HG03064 (cell line): Measurements from ENCODE around the gene N4BP2L1.

Experiments used
- ATAC-seq: cut with Tn5 transposase; IDR thresholded peaks from one replicate; pipeline ENCODE4 v1.9.1; 2021; ENCODE audit warnings: low read depth; ENCODE audit not compliant: unreplicated experiment

N4BP2L1 gene

GRCh38 chr13:32438871-32439270 is 10.9 kb upstream of the N4BP2L1 start:
- no peak for ATAC-seq

GRCh38 chr13:32432856-32433255 is 4.9 kb upstream of the N4BP2L1 start:
- ATAC-seq, result no peak

GRCh38 chr13:32431361-32431760 is 3.4 kb upstream of the N4BP2L1 start:
- no peak for ATAC-seq

- no peak for ATAC-seq
Measured at GRCh38 chr13:32430018-32430747, 2.3 kb upstream of the N4BP2L1 start.

DNA sequence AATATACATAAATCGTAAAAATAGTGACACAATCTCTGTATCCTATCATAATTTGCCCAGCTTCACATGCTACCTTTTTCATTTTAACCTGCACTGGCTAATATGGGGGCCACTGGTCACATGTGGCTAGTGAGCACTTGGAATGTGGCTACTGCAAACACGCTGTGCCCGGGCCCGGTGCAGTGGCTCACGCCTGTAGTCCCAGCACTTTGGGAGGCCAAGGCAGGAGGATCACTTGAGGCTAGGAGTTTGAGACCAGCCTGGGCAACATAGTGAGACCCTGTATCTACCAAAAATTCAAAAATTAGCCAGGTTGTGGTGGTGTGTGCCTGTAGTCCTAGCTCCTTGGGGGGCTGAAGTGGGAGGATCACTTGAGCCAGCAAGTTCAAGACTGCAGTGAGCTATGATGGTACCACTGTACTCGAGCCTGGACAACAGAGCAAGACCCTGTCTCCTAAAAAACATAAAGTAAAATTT is 1.5 kb upstream of the N4BP2L1 start:
- no peak for ATAC-seq

DNA sequence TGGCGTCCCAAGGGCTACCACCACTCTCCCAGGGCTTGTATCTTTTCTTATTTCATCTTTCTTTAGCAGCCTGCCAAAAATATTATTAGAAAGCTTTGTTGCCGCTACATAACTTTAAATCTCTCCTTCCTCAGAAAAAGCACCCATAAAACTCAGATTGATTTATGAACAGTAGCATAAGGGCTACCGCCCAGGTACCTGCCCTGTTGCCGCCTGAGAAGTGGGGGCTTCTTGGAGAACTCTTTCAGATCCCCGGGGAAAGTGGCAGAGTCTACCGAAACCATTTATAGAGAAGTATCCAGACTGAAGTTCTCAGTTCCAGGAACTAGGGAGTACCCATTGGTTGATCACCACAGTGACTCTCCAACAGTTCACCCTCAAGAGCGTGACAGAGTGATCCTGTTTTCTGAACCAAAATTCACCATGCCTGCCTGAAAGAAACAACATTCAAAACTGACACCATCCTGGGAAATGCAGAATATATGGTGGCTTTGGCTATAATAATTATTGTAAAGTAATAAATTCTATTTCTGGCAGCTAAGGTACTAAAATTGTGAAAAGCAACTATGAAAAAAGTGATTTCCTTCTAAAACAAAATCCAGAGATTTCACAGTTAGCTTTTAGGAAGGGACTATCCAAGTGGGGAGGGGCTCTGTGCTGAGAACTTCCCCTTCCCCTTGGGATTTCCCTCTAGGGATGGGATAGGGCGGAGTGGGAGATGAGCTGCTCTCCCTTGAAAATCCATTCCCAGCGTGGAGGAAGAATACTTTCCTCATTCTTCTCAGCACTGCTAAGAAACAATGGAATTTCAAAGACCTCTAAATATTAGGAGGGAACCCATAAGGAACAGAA is 877 bp upstream of the N4BP2L1 start:
- ATAC-seq, result no peak

DNA sequence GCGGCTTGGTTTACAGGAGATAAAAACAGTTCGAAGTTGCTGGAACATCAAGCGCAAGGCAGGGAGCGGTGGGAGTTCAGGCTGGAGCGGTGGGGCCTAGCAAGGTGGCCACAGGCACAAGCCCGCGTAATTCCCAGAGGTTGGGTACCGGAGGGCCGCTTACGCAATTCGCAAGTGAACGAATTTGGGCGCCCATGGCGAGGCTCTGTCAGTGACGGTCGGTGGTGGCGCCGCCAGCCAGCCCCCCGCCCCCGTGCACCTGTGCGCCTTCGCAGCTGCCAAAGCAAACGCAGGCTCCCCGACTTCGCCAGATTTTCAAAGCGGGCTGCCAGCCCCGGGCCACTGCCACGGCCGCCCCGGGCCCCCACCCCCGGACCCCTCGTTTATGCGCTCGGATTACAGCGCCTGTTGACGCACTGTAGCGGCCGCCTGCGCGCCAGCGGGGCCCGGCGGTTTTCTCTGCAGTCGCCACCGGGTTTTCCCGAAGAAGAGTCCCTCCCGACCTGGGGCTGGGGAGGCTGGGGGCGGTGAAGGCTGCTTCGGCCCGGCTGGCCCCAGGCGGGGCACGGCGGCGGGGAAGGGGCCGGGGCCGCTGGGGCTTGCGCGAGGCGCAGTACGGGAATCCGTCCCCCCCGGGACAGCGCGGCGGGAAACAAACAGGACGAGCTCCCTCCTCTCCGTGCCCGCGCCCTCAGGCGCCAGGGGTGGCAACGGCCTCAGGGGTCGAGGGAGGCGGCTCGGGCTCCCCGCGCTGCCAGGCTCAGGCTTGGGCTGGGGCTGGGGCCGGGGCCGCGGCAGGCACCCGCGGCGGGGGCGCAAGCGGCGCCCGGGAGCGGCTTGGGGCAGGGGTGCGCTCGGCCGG is 709 bp downstream of the N4BP2L1 start:
- ATAC-seq, result peak; percentile 7

- peak; percentile 36 for ATAC-seq
Measured at GRCh38 chr13:32426191-32426989, 1.5 kb downstream of the N4BP2L1 start.

- ATAC-seq, result no peak
Measured at GRCh38 chr13:32425158-32425557, 2.8 kb downstream of the N4BP2L1 start.

DNA sequence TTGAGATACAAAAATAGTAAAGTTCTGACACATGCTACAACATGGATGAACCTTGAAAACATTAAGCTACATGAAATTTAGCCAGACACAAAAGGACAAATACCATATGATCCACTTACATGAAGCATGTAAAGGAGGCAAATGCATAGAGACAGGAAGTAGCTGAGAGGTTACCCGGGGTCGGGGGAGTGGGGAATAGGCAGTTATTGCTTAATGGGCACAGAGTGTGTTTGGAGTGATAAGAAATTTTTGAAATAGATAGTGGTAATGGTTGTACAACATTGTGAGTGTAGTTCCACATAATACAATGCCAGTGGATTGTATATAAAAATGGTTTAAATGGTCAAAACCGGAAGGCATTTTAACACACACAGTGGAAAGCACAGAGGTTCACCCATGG is 4.3 kb downstream of the N4BP2L1 start:
- no peak for ATAC-seq

DNA sequence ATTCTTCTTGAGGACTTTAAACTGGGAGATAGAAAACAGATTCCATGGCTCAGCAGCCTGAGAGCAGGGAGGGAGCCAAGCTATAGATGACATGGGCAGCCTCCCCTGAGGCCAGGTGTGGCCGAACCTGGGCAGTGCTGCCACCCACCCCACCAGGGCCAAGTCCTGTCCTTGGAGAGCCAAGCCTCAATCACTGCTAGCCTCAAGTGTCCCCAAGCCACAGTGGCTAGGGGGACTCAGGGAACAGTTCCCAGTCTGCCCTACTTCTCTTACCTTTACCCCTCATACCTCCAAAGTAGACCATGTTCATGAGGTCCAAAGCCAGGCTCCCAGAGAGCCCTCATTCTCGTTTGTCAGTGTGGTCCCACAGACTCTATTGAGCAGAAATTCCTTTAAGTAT is 8.1 kb downstream of the N4BP2L1 start:
- ATAC-seq, result no peak

- ATAC-seq, result no peak
Measured at GRCh38 chr13:32417995-32418394, 9.9 kb downstream of the N4BP2L1 start.

DNA sequence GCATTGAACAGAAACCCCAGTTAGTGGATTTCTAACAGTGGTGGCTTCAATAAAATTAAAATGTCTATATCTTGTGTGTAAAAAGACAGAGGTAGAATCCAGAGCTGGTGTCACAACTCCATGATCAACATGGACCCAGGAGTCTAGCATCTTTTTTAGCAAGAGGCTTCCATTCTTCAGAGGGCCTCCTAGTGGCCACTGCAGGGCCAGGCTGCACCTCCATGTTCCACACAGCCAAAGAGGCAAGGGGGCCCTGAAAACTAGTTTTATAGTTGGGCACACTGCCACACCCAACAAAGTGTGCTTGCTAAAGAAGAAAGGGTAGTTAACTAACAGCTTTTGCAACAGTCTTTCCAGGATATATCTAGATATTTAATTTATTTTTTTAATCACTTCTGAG is 12.9 kb downstream of the N4BP2L1 start:
- ATAC-seq, result no peak

DNA sequence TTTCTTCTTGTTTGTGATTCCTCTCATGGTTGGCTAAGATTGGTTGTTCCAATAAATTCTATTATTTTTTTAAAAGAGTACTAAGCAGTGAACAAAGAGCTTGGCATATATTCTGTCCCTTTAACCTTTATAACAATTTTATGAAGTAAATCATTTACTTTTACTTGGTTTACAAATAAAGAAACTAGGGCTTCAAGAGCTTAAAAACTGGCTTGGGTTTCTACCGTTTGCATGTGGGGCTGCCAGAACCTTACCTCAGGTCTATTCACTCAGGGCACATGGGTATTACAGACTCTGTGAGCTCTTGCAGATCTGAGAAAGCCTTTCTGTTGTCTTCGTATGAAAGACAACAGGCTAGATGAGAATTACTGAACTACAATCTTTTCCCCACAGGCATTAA is 13.3 kb downstream of the N4BP2L1 start:
- ATAC-seq, result no peak

GRCh38 chr13:32413284-32413683 is 14.6 kb downstream of the N4BP2L1 start:
- ATAC-seq, result no peak

DNA sequence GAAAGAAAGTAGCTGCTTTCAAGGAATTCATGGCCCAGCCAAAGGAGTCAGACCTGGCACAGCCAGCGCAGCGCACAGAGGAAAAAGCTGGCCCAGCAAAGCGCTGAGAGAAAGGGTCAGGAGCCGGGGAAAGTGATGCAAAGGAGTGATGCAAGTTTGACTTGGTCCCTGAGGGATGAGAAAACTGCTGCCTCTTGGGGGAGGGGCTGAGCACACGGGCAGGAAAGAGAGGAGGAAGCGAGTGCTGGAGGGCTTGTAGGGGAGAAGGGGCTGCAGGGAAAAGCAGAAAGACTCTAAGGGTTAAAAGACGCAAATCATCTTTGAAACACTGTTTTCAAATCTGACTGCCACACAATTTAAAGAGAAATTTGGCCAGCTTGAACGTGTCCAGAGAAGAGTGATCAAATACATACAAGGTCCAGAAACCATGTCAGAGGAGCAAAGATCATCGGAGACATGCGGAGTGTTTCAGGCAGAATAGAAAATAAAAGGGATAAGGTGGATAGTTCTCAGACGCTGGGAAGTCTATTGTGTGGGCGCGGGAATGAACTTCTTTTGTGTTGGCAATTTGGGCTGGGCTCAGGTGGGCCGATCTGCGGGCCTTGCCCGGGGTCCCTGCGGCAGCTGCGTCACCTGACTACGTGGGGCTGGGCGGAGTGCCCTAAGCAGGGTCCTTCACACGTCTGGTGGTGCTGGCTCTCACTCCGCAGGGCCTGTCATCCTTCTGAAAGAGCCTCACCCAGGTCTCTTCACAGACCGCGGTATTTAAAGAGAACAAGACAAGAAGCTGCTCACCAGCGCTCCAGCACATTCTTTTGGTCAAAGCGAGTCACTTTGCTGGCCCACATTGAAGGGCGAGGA is 18.1 kb downstream of the N4BP2L1 start:
- no peak for ATAC-seq

- ATAC-seq, result no peak
Measured at GRCh38 chr13:32409001-32409313, 19.0 kb downstream of the N4BP2L1 start.

DNA sequence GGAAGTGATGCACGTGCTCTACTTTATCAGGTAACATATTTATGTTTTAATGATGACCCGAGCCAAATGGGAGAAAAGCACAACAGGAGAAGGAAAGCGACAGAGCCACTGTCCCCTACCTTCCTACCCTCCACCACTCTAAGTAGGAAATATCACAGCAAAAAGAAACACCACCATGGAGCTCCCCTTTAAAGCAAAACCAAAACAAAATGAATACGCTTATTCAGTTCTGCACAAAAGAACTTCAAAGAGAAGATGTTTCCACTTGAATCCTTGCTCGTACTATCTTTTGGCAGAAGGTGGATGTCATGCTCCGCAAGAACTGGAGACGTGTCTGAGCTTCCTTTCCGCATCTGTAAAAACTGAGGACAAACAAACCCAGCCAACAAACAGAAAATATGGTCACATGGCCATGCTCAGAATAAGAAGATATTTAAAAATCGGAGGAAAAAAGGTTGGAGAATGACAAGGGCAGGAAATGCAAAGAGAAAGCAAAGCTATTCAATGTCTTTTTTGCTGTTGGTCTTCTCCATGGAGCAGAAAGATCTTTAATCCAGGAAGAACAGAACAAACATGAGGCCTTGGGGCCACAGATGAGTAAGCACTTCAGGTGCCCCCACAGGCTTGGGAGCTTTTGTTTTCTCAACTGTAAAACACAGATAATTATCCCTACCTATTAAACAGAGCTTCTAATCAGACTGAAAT is 19.5 kb downstream of the N4BP2L1 start:
- no peak for ATAC-seq

DNA sequence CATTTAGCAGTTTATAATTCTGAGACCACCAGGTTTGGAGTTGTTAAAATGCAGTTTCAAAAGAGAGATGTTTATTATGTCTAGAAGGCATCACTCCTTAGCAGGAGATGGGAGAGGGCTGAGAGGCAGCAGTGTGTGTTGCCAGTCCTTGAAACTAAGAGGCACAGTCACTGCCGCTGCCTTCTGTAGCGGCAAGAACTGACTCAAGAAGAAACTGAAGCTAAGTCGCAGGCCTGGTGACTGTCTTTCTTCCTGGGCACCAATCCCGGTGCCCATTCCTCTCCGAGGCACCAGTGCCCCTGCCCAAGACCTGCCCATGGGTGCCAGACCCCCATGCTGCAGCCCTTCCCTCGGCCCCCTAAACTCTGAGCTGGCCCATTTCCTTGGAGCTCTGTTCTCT is 20.1 kb downstream of the N4BP2L1 start:
- no peak for ATAC-seq
